GM12801 (cell line): ENCODE data around the gene MYO5C.

Experiments
- TF ChIP-seq, protein P1 (sequence below): IDR thresholded peaks from one replicate; pipeline ENCODE4 v1.5.1; 2011; ENCODE audit warnings: control low read depth; ENCODE audit not compliant: insufficient read length; ENCODE audit errors: extremely low read depth

Gene MYO5C

GRCh38 chr15:52162876-52163275, 132.7 kb downstream of the MYO5C start:
- TF ChIP-seq, protein P1, sequence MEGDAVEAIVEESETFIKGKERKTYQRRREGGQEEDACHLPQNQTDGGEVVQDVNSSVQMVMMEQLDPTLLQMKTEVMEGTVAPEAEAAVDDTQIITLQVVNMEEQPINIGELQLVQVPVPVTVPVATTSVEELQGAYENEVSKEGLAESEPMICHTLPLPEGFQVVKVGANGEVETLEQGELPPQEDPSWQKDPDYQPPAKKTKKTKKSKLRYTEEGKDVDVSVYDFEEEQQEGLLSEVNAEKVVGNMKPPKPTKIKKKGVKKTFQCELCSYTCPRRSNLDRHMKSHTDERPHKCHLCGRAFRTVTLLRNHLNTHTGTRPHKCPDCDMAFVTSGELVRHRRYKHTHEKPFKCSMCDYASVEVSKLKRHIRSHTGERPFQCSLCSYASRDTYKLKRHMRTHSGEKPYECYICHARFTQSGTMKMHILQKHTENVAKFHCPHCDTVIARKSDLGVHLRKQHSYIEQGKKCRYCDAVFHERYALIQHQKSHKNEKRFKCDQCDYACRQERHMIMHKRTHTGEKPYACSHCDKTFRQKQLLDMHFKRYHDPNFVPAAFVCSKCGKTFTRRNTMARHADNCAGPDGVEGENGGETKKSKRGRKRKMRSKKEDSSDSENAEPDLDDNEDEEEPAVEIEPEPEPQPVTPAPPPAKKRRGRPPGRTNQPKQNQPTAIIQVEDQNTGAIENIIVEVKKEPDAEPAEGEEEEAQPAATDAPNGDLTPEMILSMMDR = no peak

DNA sequence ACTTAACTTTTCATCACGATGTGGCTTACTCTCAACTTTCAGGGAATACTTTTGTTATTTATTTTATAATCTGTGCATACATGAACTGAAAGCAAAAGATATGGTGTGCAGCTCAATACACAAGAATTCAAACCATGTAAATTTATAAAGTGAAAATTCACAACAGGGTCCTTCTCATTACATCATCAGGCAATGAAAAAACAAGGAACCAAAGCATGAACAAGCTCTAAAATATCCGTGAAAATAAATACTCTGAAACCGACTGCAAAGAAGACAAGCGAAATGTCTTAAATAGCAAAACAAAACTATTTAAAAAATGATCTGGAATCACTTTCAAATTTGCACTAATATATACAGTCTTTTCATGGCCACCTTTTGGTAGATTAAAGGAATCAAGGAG, 133.3 kb downstream of the MYO5C start:
- TF ChIP-seq, protein P1 = no peak

DNA sequence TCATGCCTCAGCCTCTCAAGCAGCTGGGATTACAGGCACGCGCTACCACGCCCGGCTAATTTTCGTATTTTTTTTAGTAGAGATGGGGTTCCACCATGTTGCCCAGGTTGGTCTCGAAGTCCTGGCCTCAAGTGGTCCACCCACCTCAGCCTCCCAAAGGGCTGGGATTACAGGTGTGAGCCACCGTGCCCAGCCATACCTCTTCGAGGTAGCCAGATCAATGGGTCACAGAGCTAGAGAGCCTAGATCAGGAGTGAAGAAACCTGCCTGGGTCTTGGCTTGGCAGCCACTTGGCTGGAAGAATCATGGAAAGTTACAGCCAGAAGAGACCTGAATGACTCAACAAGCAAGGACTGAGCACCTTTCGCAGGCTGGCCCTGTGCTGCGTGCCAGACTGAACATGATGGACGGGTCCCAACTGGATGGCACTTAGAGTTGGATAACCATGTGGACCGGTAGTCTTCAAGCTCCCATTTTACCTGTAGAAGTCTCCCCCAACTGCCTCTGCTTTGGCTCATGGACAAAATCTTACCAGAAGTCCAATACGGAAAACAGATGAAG, 134.1 kb downstream of the MYO5C start:
- TF ChIP-seq, protein P1 = no peak

GRCh38 chr15:52159645-52160044, 136.0 kb downstream of the MYO5C start:
- TF ChIP-seq, protein P1 = no peak

GRCh38 chr15:52158084-52158765, 137.4 kb downstream of the MYO5C start:
- TF ChIP-seq, protein P1 = no peak

DNA sequence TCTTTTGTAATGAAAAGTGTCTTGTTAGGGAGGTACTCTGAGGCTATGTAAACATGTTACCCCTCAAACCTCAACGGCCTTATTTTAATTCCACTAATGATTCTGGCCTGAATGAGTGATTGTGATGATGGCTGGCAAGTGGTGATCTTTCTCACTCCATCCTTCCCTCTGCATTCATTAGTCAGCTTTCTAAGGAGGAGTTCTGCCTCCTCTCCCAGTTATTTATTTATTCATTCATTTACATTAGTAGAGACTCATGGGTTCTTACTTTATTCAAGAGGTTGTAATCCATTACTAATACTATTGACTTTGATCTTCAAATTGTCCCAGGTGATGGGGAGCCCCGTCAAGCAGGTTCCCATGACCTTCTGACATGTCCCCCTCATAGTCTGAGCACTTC, 139.7 kb downstream of the MYO5C start:
- TF ChIP-seq, protein P1 = no peak

DNA sequence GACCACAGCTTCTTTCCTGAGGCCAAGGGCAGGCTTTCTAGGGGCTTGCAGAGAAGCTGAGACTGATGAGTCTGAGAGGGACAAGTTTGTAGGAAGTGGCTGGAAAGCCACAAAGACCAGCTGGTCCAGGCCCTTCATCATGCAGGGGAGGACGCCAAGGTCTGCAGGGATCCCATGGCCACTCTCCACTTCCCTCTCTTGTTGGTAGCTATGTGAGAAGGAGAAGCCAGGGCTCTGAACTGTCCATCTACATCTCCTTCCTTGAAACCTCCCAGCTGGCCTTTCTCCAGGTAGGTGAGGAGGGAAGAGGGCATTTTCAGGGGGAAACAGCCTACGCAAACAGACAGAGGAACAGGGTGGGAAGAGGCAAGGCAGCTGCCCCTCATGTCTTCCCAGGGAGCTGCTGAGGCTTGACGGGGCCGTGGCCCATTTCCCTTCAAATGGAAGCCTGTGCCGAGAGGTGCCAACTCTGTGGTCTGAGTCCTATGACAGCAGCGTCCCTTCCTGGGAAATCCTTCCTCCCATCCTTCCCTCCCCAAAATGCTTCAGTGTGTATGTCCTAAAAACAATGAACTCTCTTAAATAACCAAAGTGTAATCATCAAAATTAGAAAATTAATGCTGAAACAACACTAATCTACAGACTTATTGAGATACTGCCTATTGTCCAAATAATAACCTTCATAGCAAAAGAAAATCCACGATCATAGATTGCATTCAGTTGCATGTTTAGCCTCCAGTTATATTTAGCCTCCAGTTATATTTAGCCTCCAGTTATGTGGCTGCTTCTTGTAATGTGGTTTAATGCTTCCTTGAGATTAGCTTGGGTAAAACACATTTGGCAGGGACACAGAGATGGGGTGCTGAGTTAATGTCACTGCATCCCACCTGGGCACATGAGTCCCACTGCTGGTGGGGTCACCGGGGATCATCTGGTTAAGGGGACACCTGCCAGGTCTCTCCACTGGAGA, 140.4 kb downstream of the MYO5C start:
- TF ChIP-seq, protein P1 = no peak
